NCI-H2171 treated with DMSO at 0.1 percent for 48 hours (cell line): Measurements from ENCODE around the gene SAP30.

Experiments used
- DNase-seq: peaks from one replicate; lab custom pipeline; 2025; lab: John Stamatoyannopoulos, UW

Gene SAP30

DNA sequence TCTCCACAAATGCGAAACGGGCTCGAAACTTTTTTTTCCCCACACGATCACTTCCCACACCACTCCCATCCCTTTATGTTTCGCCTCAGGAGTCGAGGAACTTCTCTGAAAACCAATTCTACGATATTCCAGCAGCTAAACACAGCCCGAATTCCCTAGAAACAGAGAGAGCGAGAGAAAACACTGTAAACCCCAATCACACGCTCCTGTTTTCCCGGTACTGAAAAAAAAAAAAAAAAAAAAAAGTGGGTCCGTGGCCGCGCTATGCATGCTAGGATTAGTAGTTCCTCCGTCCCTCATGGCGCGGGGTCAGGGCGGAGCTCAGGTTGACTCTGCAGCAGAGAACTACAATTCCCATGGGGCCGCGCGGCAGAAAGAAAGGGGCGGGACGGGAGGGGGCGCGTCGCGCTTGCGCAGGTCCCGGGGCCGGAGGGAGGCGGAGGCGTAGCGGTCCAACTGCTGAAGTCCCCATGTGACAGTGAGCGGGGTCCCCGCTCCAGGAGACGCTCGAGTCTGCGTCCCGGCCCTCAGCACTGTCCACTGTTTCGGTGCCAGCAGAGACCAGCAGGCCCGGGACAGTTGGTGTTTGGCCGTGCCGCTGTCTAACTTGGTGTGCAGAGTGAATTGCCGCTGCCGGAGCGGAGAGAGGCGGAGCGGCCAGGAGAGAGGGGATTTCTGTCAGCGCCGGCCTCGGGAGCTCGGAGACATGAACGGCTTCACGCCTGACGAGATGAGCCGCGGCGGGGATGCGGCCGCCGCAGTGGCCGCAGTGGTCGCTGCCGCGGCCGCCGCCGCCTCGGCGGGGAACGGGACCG is at the start of gene SAP30:
Gene SAP30, plus strand, starts transcription at position 478 of the 815 bp plus-strand sequence. Its CDS starts 229 bp downstream, at position 707.
- peak; percentile 90 for DNase-seq

DNA sequence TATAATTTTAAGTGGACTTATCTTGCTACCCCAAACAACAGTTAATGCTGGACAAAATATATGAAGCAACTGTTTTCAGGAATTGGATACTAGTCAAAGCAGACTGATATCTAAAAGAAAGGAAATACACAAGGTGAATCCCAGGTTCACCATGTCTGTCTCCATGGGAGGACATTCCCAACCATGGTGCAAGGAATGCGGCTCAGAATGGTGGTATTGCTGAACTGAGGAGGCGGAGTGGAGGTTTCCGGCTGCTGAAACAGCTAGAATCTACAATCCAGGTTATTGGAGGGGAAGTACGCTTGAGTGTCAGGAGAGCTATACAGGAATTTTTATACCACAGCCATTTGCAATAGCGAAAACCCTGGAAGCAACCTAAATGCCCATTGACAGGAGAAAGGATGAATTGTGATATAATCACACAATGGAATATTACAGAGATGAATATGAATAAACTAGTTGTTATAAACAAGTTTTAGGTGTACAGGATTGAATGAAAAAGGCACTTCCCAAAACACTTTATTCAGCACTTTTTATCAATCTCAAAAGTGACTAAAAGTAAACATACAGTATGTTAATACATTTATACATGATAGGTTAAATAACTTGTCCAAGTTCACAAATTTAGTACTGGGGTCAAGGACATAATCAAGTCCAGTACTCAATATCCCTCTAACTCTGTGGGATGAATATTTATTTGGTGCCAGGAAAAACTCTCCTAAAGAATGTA is 45.6 kb upstream of the SAP30 start:
- DNase-seq = no peak

GRCh38 chr4:173328236-173328901 is 42.4 kb upstream of the SAP30 start:
- DNase-seq = no peak

- DNase-seq = no peak
Observed at GRCh38 chr4:173330590-173330989, 40.2 kb upstream of the SAP30 start.

- no peak for DNase-seq
Observed at GRCh38 chr4:173332021-173332487, 38.7 kb upstream of the SAP30 start.

GRCh38 chr4:173332963-173333657 is 37.6 kb upstream of the SAP30 start:
- DNase-seq = no peak

- DNase-seq = peak; percentile 20
Observed at GRCh38 chr4:173333658-173334084, 37.1 kb upstream of the SAP30 start.

DNA sequence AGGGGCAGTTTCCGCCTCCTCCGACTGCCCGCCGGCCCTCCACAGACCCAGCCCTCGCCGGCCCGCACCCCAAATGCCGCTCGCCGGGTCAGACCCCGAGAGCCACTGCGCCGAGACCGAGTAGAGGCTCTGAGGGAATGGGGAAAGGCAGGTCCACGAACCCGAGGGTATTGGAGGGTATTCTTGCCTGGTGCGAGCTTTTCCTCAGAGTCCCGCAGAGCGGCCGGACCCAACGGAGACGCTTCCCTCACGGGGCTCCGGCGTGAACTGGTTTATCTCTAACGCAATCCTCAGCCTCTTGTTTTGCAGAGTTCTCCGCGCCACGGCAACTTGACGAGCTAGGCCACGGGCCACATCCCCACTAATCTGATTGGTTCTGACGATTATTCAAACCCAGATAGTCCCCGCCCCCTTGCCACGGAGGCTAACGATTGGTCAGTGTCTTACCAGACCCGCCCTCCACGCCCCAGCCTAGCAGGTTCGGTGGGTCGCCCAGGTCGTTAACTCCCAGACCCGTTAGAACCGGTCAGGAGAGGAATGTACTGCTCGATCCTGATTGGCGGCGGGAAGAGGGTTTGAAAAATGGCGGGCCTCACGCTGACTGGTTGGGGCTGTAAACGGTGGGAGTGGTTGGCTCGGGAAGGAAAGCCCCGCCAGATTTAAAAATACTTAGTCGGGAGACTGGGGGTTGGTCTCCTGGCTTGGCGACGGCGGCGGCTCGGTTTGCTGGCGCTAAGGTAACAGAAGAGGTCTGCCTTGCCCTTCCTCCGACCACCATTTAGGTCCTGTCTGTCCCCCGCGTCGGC is 36.5 kb upstream of the SAP30 start, which contains the start of gene HMGB2:
Gene HMGB2, minus strand, starts transcription at position 274 of the 806 bp plus-strand sequence. CDS start 709 bp downstream, outside the sequence.
- peak; percentile 96 for DNase-seq

DNA sequence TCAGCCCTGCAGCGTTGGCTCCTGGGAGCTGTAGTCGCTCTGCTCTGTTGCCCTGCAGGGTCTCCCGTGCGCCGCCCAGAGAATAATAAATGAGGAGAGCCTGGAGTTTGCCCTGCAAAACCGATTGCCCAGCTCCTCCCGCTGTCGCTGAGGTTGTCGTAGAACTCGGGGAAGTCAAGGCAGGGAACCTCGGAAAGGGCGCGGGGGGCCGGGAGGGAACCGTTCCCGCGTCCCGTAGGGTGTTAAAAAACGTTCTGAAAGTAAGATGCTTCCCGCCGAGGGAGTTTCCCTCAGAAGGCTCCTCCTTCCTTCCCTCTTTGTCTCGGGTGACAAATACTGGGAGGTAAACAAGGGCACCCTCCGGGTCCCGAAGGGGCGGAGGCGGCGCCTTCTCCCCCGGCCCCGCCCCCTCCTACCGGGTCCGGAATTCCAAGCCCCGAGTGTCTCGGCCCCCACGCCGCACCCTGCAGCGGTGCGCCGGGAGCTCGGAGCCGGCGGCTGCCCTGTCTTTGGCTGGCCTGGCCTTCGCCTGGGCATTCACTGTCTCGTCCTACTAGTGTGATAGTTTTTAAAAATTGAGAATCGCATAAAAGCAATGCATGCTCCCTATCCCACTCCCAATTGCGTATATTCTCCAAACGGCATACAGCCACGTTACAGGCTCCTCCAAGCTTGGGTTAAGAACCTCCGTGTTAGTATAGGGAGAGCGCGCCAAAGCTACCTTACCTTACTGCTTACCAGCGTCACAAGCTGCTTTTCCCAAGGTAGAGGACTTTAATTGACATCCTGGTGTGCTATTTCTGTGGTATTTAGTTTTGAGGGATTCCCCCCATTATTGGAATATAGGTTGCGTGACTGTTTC is 35.6 kb upstream of the SAP30 start:
- DNase-seq = peak; percentile 85

DNA sequence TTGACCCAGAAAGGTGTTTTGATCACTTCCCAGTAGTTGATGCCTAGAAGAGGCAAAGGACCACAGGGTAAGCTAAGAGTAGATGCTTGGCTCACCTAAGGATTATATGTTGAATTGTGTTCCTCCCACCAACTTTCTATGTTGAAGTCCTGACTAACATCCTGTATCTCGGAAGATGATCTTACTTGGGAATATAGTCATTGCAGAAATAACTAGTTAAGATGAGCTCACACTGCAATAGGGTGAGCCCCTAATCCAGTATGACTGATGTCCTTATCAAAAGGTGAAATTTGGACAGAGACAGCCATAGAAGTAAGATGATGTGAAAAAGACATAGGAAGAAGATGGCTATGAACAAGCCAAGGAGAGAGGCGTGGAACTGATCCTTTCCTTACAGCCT is 33.3 kb upstream of the SAP30 start:
- DNase-seq = no peak

- DNase-seq = no peak
Observed at GRCh38 chr4:173343832-173344397, 26.8 kb upstream of the SAP30 start.

DNA sequence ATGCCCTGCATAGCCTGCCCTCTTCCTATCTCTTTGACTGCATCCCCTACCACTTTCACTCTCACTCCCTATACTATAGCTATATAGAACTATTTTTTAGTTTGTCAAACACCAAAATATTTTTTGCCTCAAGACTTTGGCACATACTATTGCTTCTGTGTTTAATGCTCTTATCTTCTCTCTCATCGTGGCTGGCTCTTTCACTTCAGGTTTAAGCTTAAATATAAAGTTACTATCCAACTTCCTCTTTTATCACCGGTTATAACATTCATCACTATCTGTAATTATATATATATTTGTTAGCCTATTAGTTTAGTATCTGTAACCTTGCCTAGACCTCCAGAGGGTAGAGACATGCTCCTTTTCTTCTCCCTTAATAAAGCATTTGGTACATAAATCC is 25.1 kb upstream of the SAP30 start:
- DNase-seq = no peak

GRCh38 chr4:173346074-173346473 is 24.7 kb upstream of the SAP30 start:
- no peak for DNase-seq

- no peak for DNase-seq
Observed at GRCh38 chr4:173347467-173347866, 23.3 kb upstream of the SAP30 start.

- no peak for DNase-seq
Observed at GRCh38 chr4:173357939-173358338, 12.8 kb upstream of the SAP30 start.

DNA sequence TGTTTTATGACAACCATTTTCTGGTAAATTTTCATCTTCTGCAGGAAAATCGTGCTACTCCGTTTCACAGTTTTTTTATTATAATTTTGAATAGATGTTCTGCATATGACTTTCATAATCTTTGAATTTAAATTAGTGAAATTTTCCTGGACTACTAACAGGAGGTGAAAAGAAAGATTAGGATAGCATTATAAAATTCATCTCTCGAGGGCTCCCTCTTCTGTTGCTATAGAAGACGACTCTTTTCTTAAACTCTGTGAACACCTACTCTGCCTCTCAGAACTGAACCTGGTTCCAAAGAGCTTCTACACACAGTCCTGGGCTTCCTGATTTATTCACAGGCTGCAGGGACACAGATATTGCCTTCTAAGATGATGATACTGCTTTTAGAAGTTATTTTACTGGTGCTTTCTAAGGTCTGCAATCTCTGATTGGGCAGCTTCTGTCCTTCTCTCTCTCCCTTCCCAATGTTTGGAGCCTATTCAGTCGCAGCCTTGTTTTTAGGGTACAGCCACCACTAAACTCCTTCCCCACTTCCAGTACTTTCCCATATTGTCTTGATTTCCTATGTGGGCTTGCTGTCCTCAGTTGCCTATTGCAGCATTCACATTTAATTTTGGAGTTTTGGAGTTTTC is 10.1 kb upstream of the SAP30 start:
- no peak for DNase-seq

- peak; percentile 60 for DNase-seq
Observed at GRCh38 chr4:173362666-173363065, 8.1 kb upstream of the SAP30 start.

GRCh38 chr4:173365359-173365996 is 5.3 kb upstream of the SAP30 start:
- DNase-seq = no peak

DNA sequence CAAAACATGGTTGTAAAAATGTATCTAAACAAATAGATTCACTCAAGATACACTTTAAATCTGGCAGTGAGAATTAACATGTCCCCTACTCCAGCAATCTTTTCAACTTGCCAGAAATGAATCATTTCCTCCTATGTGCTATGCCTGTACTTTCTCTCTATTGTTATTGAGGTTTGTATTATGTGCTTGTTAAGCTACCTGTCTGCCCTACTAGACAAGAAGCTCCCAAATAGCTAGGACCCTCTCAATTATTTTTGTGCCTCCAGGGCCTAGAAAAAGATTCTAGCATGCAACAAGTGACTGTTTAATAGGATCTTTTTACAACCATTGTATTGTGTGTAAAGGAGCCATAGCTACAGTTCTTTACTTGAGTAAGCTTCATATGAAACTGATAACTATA is 3.5 kb upstream of the SAP30 start:
- no peak for DNase-seq
